Breast epithelium (tissue), 4 donors: ENCODE results near the gene ADGRL3. TPM values are rescaled to one million over a fixed set of nuclear protein-coding genes. Genes with fewer than 3 reads are reported as not detected.
A peak's percentile ranks its signal among the peaks of the same experiment; 100 is the strongest.

Experiments used
- DNase-seq, 2 donors: peaks; one replicate each; pipeline ENCODE4 v3.0.0-alpha.2; 2019; ENCODE audit warnings: low spot score in 2 of 2
- H3K27ac ChIP-seq, 2 donors: fragments of 200-600 bp; sonication (generic) in 1 of 2; one replicate each; pipeline ENCODE4 v1.5.1; 2016 to 2019; ENCODE audit warnings: mild to moderate bottlenecking in 1 of 2
- H3K27me3 ChIP-seq, 2 donors: fragments of 200-600 bp; sonication (generic) in 1 of 2; one replicate each; pipeline versions ENCODE4 v1.5.1 to v1.6.0; 2017 to 2019; ENCODE audit warnings: control low read depth in 1 of 2, mild to moderate bottlenecking in 1 of 2
- H3K36me3 ChIP-seq: fragments of 200-600 bp; one replicate; pipeline ENCODE4 v1.5.1; 2019
- H3K4me1 ChIP-seq, 2 donors: fragments of 200-600 bp; sonication (generic); one replicate each; pipeline ENCODE4 v1.5.1; 2016 to 2019; ENCODE audit warnings: control low read depth in 1 of 2
- H3K4me3 ChIP-seq, 3 donors: fragments of 200-600 bp; sonication (generic); 1 replicate in 2 of 3; 2 replicates in 1 of 3; pipeline ENCODE4 v1.5.1; 2016 to 2019; ENCODE audit warnings: mild to moderate bottlenecking in 3 of 3, moderate library complexity in 2 of 3
- H3K9me3 ChIP-seq, 2 donors: fragments of 200-600 bp; sonication (generic) in 1 of 2; one replicate each; pipeline ENCODE4 v1.5.1; 2016 to 2019; ENCODE audit warnings: control low read depth in 1 of 2
- POLR2A ChIP-seq: fragments of 450-650 bp; IDR thresholded peaks from one replicate; pipeline ENCODE4 v1.6.1; 2016; ENCODE audit warnings: antibody characterized with exemption, mild to moderate bottlenecking, moderate library complexity
- POLR2AphosphoS5 ChIP-seq, 3 donors: sonication (generic); formaldehyde crosslinking; IDR thresholded peaks; one replicate each; pipeline ENCODE4 v1.6.1; 2017; ENCODE audit warnings: antibody characterized with exemption in 3 of 3
- intact Hi-C: fragments of 100-400 bp; cut with DNase I; formaldehyde crosslinking; loops from one replicate; pipeline ENCODE4 v1.15.1; 2023; ENCODE audit warnings: low total_unique reads
- total RNA-seq, 3 donors: library from RNA; depleted of rRNA; stranded (reverse); fragments of >200 nt; gene quantifications; one replicate each; pipeline ENCODE4 v1.1.0, GENCODE V29; 2016
- TF ChIP-seq, protein P1 (sequence below), 3 donors: fragments of 450-650 bp; IDR thresholded peaks; one replicate each; pipeline ENCODE4 v1.5.1; 2016 to 2017; ENCODE audit warnings: antibody characterized with exemption in 3 of 3, mild to moderate bottlenecking in 3 of 3, moderate library complexity in 3 of 3

ADGRL3 gene
- total RNA-seq, 3 donors from 2014 or later: 4.2 to 8.2 (median 6.6) TPM

DNA sequence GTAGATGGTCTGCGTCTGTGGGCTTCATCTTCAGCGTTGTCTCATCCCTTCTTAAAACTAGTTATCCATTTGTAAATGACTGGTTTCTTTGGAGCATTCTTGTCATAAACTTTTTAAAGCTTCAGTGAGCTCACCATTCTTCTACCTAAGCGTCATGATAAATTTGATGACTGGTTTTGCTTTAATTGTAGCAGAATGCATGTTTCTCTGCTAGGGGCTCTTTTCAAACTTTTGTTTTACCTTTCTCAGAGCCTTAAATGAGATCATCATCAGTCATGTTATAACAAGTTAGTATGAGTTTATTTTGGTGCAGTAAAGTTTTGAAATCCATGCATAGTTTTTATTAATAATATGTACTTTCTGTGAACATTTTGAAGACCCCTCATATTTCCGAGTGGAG, 6.3 kb upstream of the ADGRL3 start:
- Histone ChIP-seq H3K9me3 (no peaks in the 10 kb centered on the region), H3K4me1 (no peaks in the 10 kb centered on the region), H3K27ac (no peak overlapping the region), H3K27me3 (no peaks in the 10 kb centered on the region), H3K36me3 (no peaks in the 10 kb centered on the region), H3K4me3 (no peak overlapping the region)
- no peak for DNase-seq
- TF ChIP-seq, protein P1, sequence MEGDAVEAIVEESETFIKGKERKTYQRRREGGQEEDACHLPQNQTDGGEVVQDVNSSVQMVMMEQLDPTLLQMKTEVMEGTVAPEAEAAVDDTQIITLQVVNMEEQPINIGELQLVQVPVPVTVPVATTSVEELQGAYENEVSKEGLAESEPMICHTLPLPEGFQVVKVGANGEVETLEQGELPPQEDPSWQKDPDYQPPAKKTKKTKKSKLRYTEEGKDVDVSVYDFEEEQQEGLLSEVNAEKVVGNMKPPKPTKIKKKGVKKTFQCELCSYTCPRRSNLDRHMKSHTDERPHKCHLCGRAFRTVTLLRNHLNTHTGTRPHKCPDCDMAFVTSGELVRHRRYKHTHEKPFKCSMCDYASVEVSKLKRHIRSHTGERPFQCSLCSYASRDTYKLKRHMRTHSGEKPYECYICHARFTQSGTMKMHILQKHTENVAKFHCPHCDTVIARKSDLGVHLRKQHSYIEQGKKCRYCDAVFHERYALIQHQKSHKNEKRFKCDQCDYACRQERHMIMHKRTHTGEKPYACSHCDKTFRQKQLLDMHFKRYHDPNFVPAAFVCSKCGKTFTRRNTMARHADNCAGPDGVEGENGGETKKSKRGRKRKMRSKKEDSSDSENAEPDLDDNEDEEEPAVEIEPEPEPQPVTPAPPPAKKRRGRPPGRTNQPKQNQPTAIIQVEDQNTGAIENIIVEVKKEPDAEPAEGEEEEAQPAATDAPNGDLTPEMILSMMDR (IDR thresholded peaks at IDR 0.05): no peak
- TF ChIP-seq POLR2AphosphoS5 (IDR thresholded peaks at IDR 0.05) (no peak), POLR2A (no peak)
- intact Hi-C loops: no loop called here

DNA sequence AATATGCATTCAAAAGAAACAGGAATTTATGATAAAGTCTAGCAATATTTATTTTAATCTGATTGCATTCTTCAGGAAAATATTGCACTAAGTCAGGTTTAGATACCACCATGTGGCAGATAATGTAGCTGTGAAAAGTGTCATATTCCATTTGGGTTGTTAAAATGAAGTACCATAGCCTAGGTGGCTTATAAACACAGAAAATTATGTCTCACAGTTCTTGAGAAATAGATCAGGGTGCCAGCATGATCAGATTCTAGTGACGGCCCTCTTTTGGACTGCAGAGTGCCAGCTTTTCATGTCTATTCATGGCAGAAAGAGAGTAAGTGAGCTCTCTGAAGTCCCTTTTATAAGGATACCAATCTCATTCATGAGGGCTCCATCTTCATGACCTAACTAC, 5.6 kb upstream of the ADGRL3 start:
- Histone ChIP-seq H3K36me3 (no peaks in the 10 kb centered on the region), H3K9me3 (no peaks in the 10 kb centered on the region), H3K4me1 (no peaks in the 10 kb centered on the region), H3K4me3 (no peak overlapping the region), H3K27ac (no peak overlapping the region), H3K27me3 (no peaks in the 10 kb centered on the region)
- no peak for DNase-seq
- TF ChIP-seq POLR2A (no peak), POLR2AphosphoS5 (IDR thresholded peaks at IDR 0.05) (no peak)
- TF ChIP-seq, protein P1 (IDR thresholded peaks at IDR 0.05): no peak
- intact Hi-C loops: no loop called here

DNA sequence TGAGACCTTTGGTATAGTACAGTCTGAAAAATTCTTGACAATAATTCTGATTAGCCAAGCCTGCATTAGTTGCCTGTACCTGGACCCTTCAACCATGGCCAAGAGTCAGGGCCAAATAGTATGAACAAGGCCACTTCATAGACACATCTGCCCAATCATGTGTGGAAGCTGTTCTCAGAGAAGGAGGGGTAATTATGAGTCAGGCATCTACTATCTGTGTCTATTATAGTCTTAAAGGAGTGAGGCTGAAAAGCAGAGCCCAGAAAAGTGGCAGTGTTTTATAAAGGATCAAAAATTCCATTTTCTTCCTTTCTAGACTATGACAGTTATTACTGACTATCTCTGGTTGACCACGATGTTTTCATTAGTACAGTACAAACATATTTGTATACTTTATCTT, 5.0 kb upstream of the ADGRL3 start:
- Histone ChIP-seq H3K9me3 (no peaks in the 10 kb centered on the region), H3K27me3 (peaks cover 0 to 4% of the 10 kb centered on the region in 2 donors), H3K27ac (no peak overlapping the region), H3K4me1 (no peaks in the 10 kb centered on the region), H3K36me3 (no peaks in the 10 kb centered on the region), H3K4me3 (no peak overlapping the region)
- intact Hi-C loops: no loop called here
- TF ChIP-seq, protein P1 (IDR thresholded peaks at IDR 0.05): no peak
- no peak for TF ChIP-seq POLR2A
- no peak for TF ChIP-seq POLR2AphosphoS5 (IDR thresholded peaks at IDR 0.05)
- DNase-seq: no peak

DNA sequence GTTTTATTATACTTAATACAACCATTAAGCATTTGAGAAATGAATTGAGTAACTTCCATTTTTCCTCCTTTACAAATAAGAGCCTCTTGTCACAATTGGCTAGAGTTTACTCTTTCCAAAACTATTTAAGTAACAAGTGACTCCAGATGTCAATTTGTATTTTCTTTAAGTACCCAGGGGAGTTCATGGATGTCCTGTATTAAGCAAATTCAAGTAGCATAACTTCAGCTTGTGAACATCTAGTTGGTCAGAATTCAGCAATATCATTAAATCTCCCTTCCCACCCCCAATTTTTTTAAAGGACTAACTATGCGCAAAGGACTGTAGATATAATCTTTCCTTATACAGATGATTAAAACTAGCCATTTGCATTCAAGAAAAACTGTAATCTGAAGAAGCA, 1.4 kb upstream of the ADGRL3 start:
- Histone ChIP-seq H3K9me3 (no peaks in the 10 kb centered on the region), H3K36me3 (no peaks in the 10 kb centered on the region), H3K27me3 (peaks cover 3 to 30% of the 10 kb centered on the region in 2 donors), H3K4me3 (no peak overlapping the region), H3K4me1 (no peaks in the 10 kb centered on the region), H3K27ac (no peak overlapping the region)
- intact Hi-C loops: no loop called here
- TF ChIP-seq POLR2AphosphoS5 (IDR thresholded peaks at IDR 0.05) (no peak), POLR2A (no peak)
- TF ChIP-seq, protein P1 (IDR thresholded peaks at IDR 0.05): no peak
- no peak for DNase-seq

DNA sequence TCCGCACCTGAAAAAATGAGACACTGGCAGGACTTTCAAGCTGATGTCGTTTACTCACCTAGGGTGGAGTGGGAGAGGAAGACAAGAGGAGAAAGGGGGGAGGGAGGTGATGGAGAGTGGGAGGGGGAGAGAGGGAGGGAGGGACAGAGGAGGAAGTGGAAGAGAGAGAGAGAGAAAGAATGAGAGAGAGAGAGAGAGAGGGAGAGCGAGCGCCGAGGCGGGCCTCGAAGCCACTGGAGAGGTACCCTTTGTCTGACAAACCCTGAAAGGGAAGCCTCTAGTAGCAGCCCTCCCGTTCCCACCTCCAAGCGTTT, 296 bp upstream of the ADGRL3 start:
- Histone ChIP-seq H3K27ac (no peak overlapping the region), H3K4me1 (no peaks in the 10 kb centered on the region), H3K27me3 (peaks cover 3 to 30% of the 10 kb centered on the region in 2 donors), H3K4me3 (peak overlapping the region; percentile 53 to 66 (median 55)), H3K9me3 (no peaks in the 10 kb centered on the region), H3K36me3 (no peaks in the 10 kb centered on the region)
- intact Hi-C loops: no loop called here
- no peak for TF ChIP-seq POLR2AphosphoS5 (IDR thresholded peaks at IDR 0.05)
- TF ChIP-seq, protein P1 (IDR thresholded peaks at IDR 0.05): no peak
- TF ChIP-seq POLR2A: no peak
- no peak for DNase-seq
